Measurements from ENCODE around the gene LRFN3. TPM values are rescaled to one million over a fixed set of nuclear protein-coding genes. Genes with fewer than 3 reads are reported as not detected.

Gene LRFN3
- polyA plus RNA-seq, 3 donors: 7.1 to 8.3 (median 7.4) TPM

GRCh38 chr19:35993923-35994598, 57.9 kb downstream of the LRFN3 start:
- no peak for DNase-seq (ENCODE audit: low read depth in 3 of 3, low spot score in 2 of 3)

Other genes with a start within 250 kb of the LRFN3 start
- under 1 TPM in 2 of 3 donors, not detected in 1; 0.25 to 0.37 TPM for gene ZBTB32, start 231.8 kb upstream of the LRFN3 start, polyA plus RNA-seq (ENCODE audit: insufficient read length in 3 of 3)
- 10 to 100 TPM; 24.8 to 26.6 (median 25.4) TPM for gene KMT2B, start 218.4 kb upstream of the LRFN3 start, polyA plus RNA-seq (ENCODE audit: insufficient read length in 3 of 3)
- 1 to 10 TPM; 1.8 to 2.7 (median 2.7) TPM for gene IGFLR1, start 193.9 kb upstream of the LRFN3 start, polyA plus RNA-seq (ENCODE audit: insufficient read length in 3 of 3)
- gene U2AF1L4, start 191.0 kb upstream of the LRFN3 start, polyA plus RNA-seq (ENCODE audit: insufficient read length in 3 of 3): 10 to 100 TPM; 15.2 to 20.9 (median 17.2) TPM
- gene PSENEN, start 190.7 kb upstream of the LRFN3 start, polyA plus RNA-seq (ENCODE audit: insufficient read length in 3 of 3): 10 to 100 TPM; 55.6 to 62.0 (median 59.6) TPM
- 10 to 100 TPM; 11.3 to 11.7 (median 11.6) TPM for gene LIN37, start 187.8 kb upstream of the LRFN3 start, polyA plus RNA-seq (ENCODE audit: insufficient read length in 3 of 3)
- 10 to 100 TPM; 17.5 to 21.5 (median 18.7) TPM for gene HSPB6, start 179.3 kb upstream of the LRFN3 start, polyA plus RNA-seq (ENCODE audit: insufficient read length in 3 of 3)
- 10 to 100 TPM; 12.9 to 14.7 (median 14.5) TPM for gene PROSER3, start 178.2 kb upstream of the LRFN3 start, polyA plus RNA-seq (ENCODE audit: insufficient read length in 3 of 3)
- 10 to 100 TPM; 11.0 to 16.1 (median 12.5) TPM for gene ARHGAP33, start 160.8 kb upstream of the LRFN3 start, polyA plus RNA-seq (ENCODE audit: insufficient read length in 3 of 3)
- 10 to 100 TPM; 21.0 to 30.4 (median 24.1) TPM for gene PRODH2, start 123.5 kb upstream of the LRFN3 start, polyA plus RNA-seq (ENCODE audit: insufficient read length in 3 of 3)
- 100 to 1,000 TPM; 111 to 126 (median 124) TPM for gene NPHS1, start 83.9 kb upstream of the LRFN3 start, polyA plus RNA-seq (ENCODE audit: insufficient read length in 3 of 3)
- gene KIRREL2, start 79.5 kb upstream of the LRFN3 start, polyA plus RNA-seq (ENCODE audit: insufficient read length in 3 of 3): 10 to 100 TPM in 1 of 3 donors, 1 to 10 TPM in 2; 8.8 to 10.4 (median 9.3) TPM
- gene APLP1, start 67.8 kb upstream of the LRFN3 start, polyA plus RNA-seq (ENCODE audit: insufficient read length in 3 of 3): 10 to 100 TPM; 17.7 to 25.0 (median 23.4) TPM
- 1 to 10 TPM; 2.0 to 2.6 (median 2.2) TPM for gene NFKBID, start 35.8 kb upstream of the LRFN3 start, polyA plus RNA-seq (ENCODE audit: insufficient read length in 3 of 3)
- gene HCST, start 33.8 kb upstream of the LRFN3 start, polyA plus RNA-seq (ENCODE audit: insufficient read length in 3 of 3): 1 to 10 TPM; 2.7 to 3.2 (median 2.8) TPM
- 10 to 100 TPM in 2 of 3 donors, 1 to 10 TPM in 1; 6.3 to 10.5 (median 10.3) TPM for gene TYROBP, start 28.1 kb upstream of the LRFN3 start, polyA plus RNA-seq (ENCODE audit: insufficient read length in 3 of 3)
- 10 to 100 TPM; 11.2 to 12.0 (median 11.7) TPM for gene SDHAF1, start 58.8 kb downstream of the LRFN3 start, polyA plus RNA-seq (ENCODE audit: insufficient read length in 3 of 3)
- 10 to 100 TPM in 1 of 3 donors, 1 to 10 TPM in 2; 9.8 to 10.1 (median 9.9) TPM for gene SYNE4, start 72.4 kb downstream of the LRFN3 start, polyA plus RNA-seq (ENCODE audit: insufficient read length in 3 of 3)
- 10 to 100 TPM; 13.7 to 15.9 (median 15.5) TPM for gene ALKBH6, start 77.8 kb downstream of the LRFN3 start, polyA plus RNA-seq (ENCODE audit: insufficient read length in 3 of 3)
- 10 to 100 TPM; 47.2 to 49.8 (median 48.5) TPM for gene CLIP3, start 96.5 kb downstream of the LRFN3 start, polyA plus RNA-seq (ENCODE audit: insufficient read length in 3 of 3)
- 10 to 100 TPM in 1 of 3 donors, 1 to 10 TPM in 2; 8.7 to 10.8 (median 9.3) TPM for gene THAP8, start 117.9 kb downstream of the LRFN3 start, polyA plus RNA-seq (ENCODE audit: insufficient read length in 3 of 3)
- gene WDR62, start 118.5 kb downstream of the LRFN3 start, polyA plus RNA-seq (ENCODE audit: insufficient read length in 3 of 3): 1 to 10 TPM; 4.0 to 4.7 (median 4.1) TPM
- not detected for gene OVOL3, start 174.8 kb downstream of the LRFN3 start, polyA plus RNA-seq (ENCODE audit: insufficient read length in 3 of 3)
- 10 to 100 TPM; 39.8 to 51.8 (median 50.1) TPM for gene POLR2I, start 178.5 kb downstream of the LRFN3 start, polyA plus RNA-seq (ENCODE audit: insufficient read length in 3 of 3)
- 100 to 1,000 TPM; 110 to 122 (median 112) TPM for gene TBCB, start 179.1 kb downstream of the LRFN3 start, polyA plus RNA-seq (ENCODE audit: insufficient read length in 3 of 3)
- 100 to 1,000 TPM; 529 to 603 (median 569) TPM for gene CAPNS1, start 203.7 kb downstream of the LRFN3 start, polyA plus RNA-seq (ENCODE audit: insufficient read length in 3 of 3)
- gene COX7A1, start 216.1 kb downstream of the LRFN3 start, polyA plus RNA-seq (ENCODE audit: insufficient read length in 3 of 3): 10 to 100 TPM; 24.3 to 28.2 (median 26.4) TPM

All from right renal cortex interstitium (tissue), 3 donors.